HepG2 (cell line): ENCODE measurements around the gene ANKRD1. TPM values are rescaled to one million over a fixed set of nuclear protein-coding genes. Genes with fewer than 3 reads are reported as not detected.

ENCODE experiments used
- CBX5 ChIP-seq: sonication (generic); formaldehyde crosslinking; IDR thresholded peaks from 2 replicates; pipeline ENCODE4 v1.4.0; 2020; ENCODE audit warnings: missing genetic modification reagents, borderline replicate concordance
- EHMT2 ChIP-seq: fragments of 200-600 bp; sonication (generic); IDR thresholded peaks from 2 replicates; pipeline ENCODE4 v1.7.0; 2017; ENCODE audit warnings: antibody characterized with exemption, low read depth, low read length, borderline replicate concordance
- EP300 ChIP-seq, 3 experiments: sonication (generic) in 1 of 3; formaldehyde crosslinking in 1 of 3; IDR thresholded peaks; 2 replicates each; pipeline versions ENCODE4 v1.5.1 to v1.6.1; 2011 to 2020; ENCODE audit warnings: low read depth in 2 of 3, low read length in 2 of 3, borderline replicate concordance in 1 of 3, improper control_type of control experiment in 1 of 3, mild to moderate bottlenecking in 1 of 3, missing genetic modification reagents in 1 of 3, moderate library complexity in 1 of 3
- FOSL2 ChIP-seq: sonication (generic); formaldehyde crosslinking; IDR thresholded peaks from 2 replicates; pipeline ENCODE4 v1.4.0; 2020; ENCODE audit warnings: missing genetic modification reagents
- FOXA1 ChIP-seq, 2 experiments: fragments of 450-650 bp in 1 of 2; sonication (generic) in 1 of 2; formaldehyde crosslinking in 1 of 2; IDR thresholded peaks; 2 replicates each; pipeline versions ENCODE4 v1.4.0 to v1.6.1; 2016 to 2020; ENCODE audit warnings: missing genetic modification reagents in 1 of 2
- HDAC2 ChIP-seq: sonication (generic); formaldehyde crosslinking; IDR thresholded peaks from 2 replicates; pipeline ENCODE4 v1.4.0; 2020; ENCODE audit warnings: missing genetic modification reagents
- NR2F6 ChIP-seq, 2 experiments: IDR thresholded peaks; 2 replicates each; pipeline ENCODE4 v1.6.1; 2016; ENCODE audit warnings: antibody characterized with exemption in 1 of 2, mild to moderate bottlenecking in 1 of 2
- POLR2A ChIP-seq, 2 experiments: IDR thresholded peaks; 2 replicates each; pipeline ENCODE4 v1.6.1; 2011; ENCODE audit warnings: low read depth in 2 of 2, low read length in 2 of 2, mild to moderate bottlenecking in 1 of 2, moderate library complexity in 1 of 2; ENCODE audit not compliant: insufficient read depth in 1 of 2
- SIX1 ChIP-seq: sonication (generic); formaldehyde crosslinking; IDR thresholded peaks from 2 replicates; pipeline ENCODE4 v1.4.0; 2020; ENCODE audit warnings: missing genetic modification reagents, borderline replicate concordance
- SOX13 ChIP-seq, 3 experiments: fragments of 450-650 bp in 1 of 3; sonication (generic) in 1 of 3; formaldehyde crosslinking in 1 of 3; IDR thresholded peaks in 2 of 3; conservative IDR thresholded peaks in 1 of 3; 2 replicates each; pipeline versions ENCODE4 v1.5.0 to v1.6.1; 2016 to 2020; ENCODE audit warnings: antibody characterized with exemption in 1 of 3, mild to moderate bottlenecking in 1 of 3, missing compliant biosample characterization in 1 of 3, missing genetic modification reagents in 1 of 3, moderate library complexity in 1 of 3
- SRF ChIP-seq: IDR thresholded peaks from 2 replicates; pipeline ENCODE4 v1.6.1; 2011; ENCODE audit warnings: mild to moderate bottlenecking, low read depth, low read length, moderate library complexity
- TEAD3 ChIP-seq: optimal IDR thresholded peaks from 2 replicates; pipeline ENCODE3; 2016; ENCODE audit warnings: borderline replicate concordance
- ZNF451 ChIP-seq: sonication (generic); formaldehyde crosslinking; IDR thresholded peaks from 2 replicates; pipeline ENCODE4 v1.5.0; 2020; ENCODE audit warnings: mild to moderate bottlenecking, missing genetic modification reagents
- ZSCAN31 ChIP-seq: sonication (generic); formaldehyde crosslinking; IDR thresholded peaks from 2 replicates; pipeline ENCODE4 v1.5.0; 2020; ENCODE audit warnings: low read depth, mild to moderate bottlenecking, missing genetic modification reagents
- polyA plus RNA-seq, 8 experiments: library from polyadenylated mRNA; depleted of rRNA in 3 of 8; stranded (reverse) in 7 of 8; unstranded in 1 of 8; fragments of >200 nt; fragmentation: Illumina TruSeq in 4 of 8; extraction: Trizol in 4 of 8; gene quantifications; 2 replicates each; pipeline versions ENCODE4 v1.2.1 to v1.2.3, GENCODE V29; 2011 to 2016; ENCODE audit warnings: low read depth in 4 of 8, missing spikeins in 1 of 8, mixed read lengths in 1 of 8; ENCODE audit not compliant: insufficient read depth in 1 of 8
- total RNA-seq, 5 experiments: library from RNA; depleted of rRNA; stranded (reverse); fragments of >200 nt; fragmentation: Illumina TruSeq; extraction: Trizol; gene quantifications; 2 replicates each; pipeline ENCODE4 v1.2.3, GENCODE V29; 2016; ENCODE audit warnings: low read depth in 1 of 5
- TF ChIP-seq, protein P1 (sequence below): sonication (generic); formaldehyde crosslinking; IDR thresholded peaks from 2 replicates; pipeline ENCODE4 v1.9.0; 2021; ENCODE audit warnings: mild to moderate bottlenecking, missing genetic modification reagents
- TF ChIP-seq, protein P2 (sequence below): sonication (generic); formaldehyde crosslinking; IDR thresholded peaks from 2 replicates; pipeline ENCODE4 v1.4.0; 2020; ENCODE audit warnings: missing genetic modification reagents
- TF ChIP-seq, protein P3 (sequence below): sonication (generic); formaldehyde crosslinking; IDR thresholded peaks from 2 replicates; pipeline ENCODE4 v1.8.1; 2023; ENCODE audit warnings: mild to moderate bottlenecking, missing genetic modification reagents

The ANKRD1 gene
- total and polyA plus RNA-seq, 2 of the 13 experiments (the other 11 are each of a cell fraction or from before 2014, with no cell fraction given): 19.4 to 41.8 TPM

DNA sequence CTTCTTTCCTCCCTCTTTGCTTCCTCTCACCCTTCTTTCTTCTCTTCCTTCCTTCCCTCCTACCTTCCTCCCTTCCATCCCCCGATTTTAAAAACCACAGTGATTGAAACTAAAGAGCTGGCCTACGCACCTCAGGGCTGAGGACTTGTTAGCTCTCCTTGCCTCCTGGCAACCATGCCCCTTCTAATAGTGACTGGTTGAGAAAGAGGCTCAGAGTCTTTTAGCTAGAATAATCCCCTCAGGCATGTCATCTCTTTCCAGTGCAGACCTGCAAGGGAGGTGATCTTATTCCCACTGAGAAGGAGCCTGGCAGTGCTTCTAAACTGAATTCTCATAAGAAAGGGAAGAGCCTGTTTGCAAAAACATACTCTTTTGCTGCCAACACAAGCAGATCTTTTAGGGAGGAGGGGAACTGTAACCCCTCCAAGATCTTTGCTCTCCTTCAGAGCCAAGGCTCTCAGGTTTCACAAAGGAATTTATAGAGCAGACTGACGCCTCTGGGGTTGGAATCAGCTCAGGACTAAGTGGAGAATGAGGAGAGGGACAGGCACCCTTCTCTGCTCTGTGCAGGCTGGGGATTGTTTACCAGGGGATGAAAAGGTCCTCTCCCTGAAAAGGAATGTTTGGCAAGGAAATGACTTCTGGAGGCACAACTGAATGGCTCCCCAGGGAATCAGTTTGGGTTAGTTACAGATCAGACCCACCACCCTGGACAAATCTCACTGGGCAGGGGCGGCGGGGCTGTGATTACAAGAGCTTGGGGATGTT lies 9.4 kb upstream of the ANKRD1 start (continued):
- no peak for TF ChIP-seq FOXA1 (IDR thresholded peaks at IDR 0.05)
- 0 out of 2 replicates have a peak, but pooled peaks have one; percentile 32 for TF ChIP-seq FOXA1 (CRISPR knock-in tag; IDR thresholded peaks at IDR 0.05)
- no peak for TF ChIP-seq NR2F6 (IDR thresholded peaks at IDR 0.05)
- 0 out of 2 replicates have a peak, but pooled peaks have one; percentile 8 for TF ChIP-seq NR2F6 (CRISPR knock-in tag; IDR thresholded peaks at IDR 0.05)
- TF ChIP-seq EP300 (IDR thresholded peaks at IDR 0.05; ENCODE audit: low read depth in 2 of 2, low read length in 2 of 2): peak in 1 of 2 experiments; percentile 51; a peak in 1 of 4 replicates
- TF ChIP-seq EP300 (CRISPR knock-in tag; IDR thresholded peaks at IDR 0.05; ENCODE audit: borderline replicate concordance): no peak
- no peak for TF ChIP-seq TEAD3 (CRISPR knock-in tag)
- 0 out of 2 replicates have a peak, but pooled peaks have one; percentile 37 for TF ChIP-seq ZSCAN31
- TF ChIP-seq, protein P1, sequence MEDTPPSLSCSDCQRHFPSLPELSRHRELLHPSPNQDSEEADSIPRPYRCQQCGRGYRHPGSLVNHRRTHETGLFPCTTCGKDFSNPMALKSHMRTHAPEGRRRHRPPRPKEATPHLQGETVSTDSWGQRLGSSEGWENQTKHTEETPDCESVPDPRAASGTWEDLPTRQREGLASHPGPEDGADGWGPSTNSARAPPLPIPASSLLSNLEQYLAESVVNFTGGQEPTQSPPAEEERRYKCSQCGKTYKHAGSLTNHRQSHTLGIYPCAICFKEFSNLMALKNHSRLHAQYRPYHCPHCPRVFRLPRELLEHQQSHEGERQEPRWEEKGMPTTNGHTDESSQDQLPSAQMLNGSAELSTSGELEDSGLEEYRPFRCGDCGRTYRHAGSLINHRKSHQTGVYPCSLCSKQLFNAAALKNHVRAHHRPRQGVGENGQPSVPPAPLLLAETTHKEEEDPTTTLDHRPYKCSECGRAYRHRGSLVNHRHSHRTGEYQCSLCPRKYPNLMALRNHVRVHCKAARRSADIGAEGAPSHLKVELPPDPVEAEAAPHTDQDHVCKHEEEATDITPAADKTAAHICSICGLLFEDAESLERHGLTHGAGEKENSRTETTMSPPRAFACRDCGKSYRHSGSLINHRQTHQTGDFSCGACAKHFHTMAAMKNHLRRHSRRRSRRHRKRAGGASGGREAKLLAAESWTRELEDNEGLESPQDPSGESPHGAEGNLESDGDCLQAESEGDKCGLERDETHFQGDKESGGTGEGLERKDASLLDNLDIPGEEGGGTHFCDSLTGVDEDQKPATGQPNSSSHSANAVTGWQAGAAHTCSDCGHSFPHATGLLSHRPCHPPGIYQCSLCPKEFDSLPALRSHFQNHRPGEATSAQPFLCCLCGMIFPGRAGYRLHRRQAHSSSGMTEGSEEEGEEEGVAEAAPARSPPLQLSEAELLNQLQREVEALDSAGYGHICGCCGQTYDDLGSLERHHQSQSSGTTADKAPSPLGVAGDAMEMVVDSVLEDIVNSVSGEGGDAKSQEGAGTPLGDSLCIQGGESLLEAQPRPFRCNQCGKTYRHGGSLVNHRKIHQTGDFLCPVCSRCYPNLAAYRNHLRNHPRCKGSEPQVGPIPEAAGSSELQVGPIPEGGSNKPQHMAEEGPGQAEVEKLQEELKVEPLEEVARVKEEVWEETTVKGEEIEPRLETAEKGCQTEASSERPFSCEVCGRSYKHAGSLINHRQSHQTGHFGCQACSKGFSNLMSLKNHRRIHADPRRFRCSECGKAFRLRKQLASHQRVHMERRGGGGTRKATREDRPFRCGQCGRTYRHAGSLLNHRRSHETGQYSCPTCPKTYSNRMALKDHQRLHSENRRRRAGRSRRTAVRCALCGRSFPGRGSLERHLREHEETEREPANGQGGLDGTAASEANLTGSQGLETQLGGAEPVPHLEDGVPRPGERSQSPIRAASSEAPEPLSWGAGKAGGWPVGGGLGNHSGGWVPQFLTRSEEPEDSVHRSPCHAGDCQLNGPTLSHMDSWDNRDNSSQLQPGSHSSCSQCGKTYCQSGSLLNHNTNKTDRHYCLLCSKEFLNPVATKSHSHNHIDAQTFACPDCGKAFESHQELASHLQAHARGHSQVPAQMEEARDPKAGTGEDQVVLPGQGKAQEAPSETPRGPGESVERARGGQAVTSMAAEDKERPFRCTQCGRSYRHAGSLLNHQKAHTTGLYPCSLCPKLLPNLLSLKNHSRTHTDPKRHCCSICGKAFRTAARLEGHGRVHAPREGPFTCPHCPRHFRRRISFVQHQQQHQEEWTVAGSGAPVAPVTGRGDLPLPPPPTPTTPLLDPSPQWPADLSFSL (CRISPR knock-in tag): no peak
- TF ChIP-seq, protein P2, sequence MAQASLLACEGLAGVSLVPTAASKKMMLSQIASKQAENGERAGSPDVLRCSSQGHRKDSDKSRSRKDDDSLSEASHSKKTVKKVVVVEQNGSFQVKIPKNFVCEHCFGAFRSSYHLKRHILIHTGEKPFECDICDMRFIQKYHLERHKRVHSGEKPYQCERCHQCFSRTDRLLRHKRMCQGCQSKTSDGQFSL (CRISPR knock-in tag): no peak
- peak; percentile 14; the same call in 1 of the 2 replicates for TF ChIP-seq FOSL2 (CRISPR knock-in tag)
- TF ChIP-seq EHMT2: no peak
- TF ChIP-seq, protein P3, sequence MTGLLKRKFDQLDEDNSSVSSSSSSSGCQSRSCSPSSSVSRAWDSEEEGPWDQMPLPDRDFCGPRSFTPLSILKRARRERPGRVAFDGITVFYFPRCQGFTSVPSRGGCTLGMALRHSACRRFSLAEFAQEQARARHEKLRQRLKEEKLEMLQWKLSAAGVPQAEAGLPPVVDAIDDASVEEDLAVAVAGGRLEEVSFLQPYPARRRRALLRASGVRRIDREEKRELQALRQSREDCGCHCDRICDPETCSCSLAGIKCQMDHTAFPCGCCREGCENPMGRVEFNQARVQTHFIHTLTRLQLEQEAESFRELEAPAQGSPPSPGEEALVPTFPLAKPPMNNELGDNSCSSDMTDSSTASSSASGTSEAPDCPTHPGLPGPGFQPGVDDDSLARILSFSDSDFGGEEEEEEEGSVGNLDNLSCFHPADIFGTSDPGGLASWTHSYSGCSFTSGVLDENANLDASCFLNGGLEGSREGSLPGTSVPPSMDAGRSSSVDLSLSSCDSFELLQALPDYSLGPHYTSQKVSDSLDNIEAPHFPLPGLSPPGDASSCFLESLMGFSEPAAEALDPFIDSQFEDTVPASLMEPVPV (CRISPR knock-in tag): no peak
- 0 out of 2 replicates have a peak, but pooled peaks have one; percentile 8 for TF ChIP-seq SRF
- TF ChIP-seq SOX13 (IDR thresholded peaks at IDR 0.05): no peak
- TF ChIP-seq SOX13 (CRISPR knock-in tag; conservative IDR thresholded peaks at IDR 0.05 in 1 of 2, IDR thresholded peaks at IDR 0.05 in 1 of 2): peak in 1 of 2 experiments; percentile 21; a peak in 1 of 4 replicates
- TF ChIP-seq SIX1 (CRISPR knock-in tag): peak; percentile 89
- TF ChIP-seq HDAC2 (CRISPR knock-in tag): peak; percentile 20; the same call in 1 of the 2 replicates
- no peak for TF ChIP-seq CBX5 (CRISPR knock-in tag)
- no peak for TF ChIP-seq ZNF451 (CRISPR knock-in tag)
- peak in 1 of 2 experiments; percentile 42; a peak in 2 of 4 replicates for TF ChIP-seq POLR2A (IDR thresholded peaks at IDR 0.05; ENCODE audit: insufficient read depth in 1 of 2, low read depth in 2 of 2, low read length in 2 of 2)
